ENCODE measurements around the gene ERICH3. TPM values are rescaled to one million over a fixed set of nuclear protein-coding genes. Genes with fewer than 3 reads are reported as not detected.

ERICH3 gene
- polyA plus RNA-seq, 1 donor (not counting 4 experiments of a cell fraction or from before 2014, with no cell fraction given), result not detected

GRCh38 chr1:74689621-74690363 lies 16.2 kb upstream of the ERICH3 start:
- no peak overlapping the region for H3K4me3 ChIP-seq (ENCODE audit: control insufficient read depth in 2 of 3, extremely low read depth in 1 of 3, insufficient read depth in 2 of 3, low read depth in 1 of 3, low read length in 3 of 3)
- no peak for DNase-seq (ENCODE audit: low read depth, low spot score)
- H3K36me3 ChIP-seq (ENCODE audit: control insufficient read depth in 2 of 2, extremely low read depth in 1 of 2, insufficient read depth in 2 of 2, low read length in 2 of 2), result no peaks in the 10 kb centered on the region
- H3K27me3 ChIP-seq (ENCODE audit: control insufficient read depth, extremely low read depth, insufficient read depth, low read length), result no peaks in the 10 kb centered on the region
- no peaks in the 10 kb centered on the region for H3K9me1 ChIP-seq (ENCODE audit: control insufficient read depth, extremely low read depth, insufficient read depth, low read length)
- H3K4me2 ChIP-seq (ENCODE audit: control insufficient read depth, extremely low read depth, insufficient read depth, low read depth, low read length), result no peak overlapping the region
- H3K79me2 ChIP-seq (ENCODE audit: control insufficient read depth, insufficient read depth, low read length), result no peaks in the 10 kb centered on the region
- peak; percentile 79 for FAIRE-seq
- dilution Hi-C loops (cut with MboI; ENCODE audit: extremely low pct_ligation_motif_present, low sequenced_read_pairs), result no loop called here
- TF ChIP-seq CTCF (optimal IDR thresholded peaks at IDR 0.05 in 1 of 3, IDR thresholded peaks at IDR 0.05 in 1 of 3, conservative IDR thresholded peaks at IDR 0.05 in 1 of 3; ENCODE audit: extremely low read depth in 1 of 3, insufficient read depth in 2 of 3, low read length in 3 of 3), result peak; percentile 50 to 73 (median 66)
- TF ChIP-seq EZH2 (IDR thresholded peaks at IDR 0.05; ENCODE audit: low read length), result no peak
- H3K4me1 ChIP-seq (ENCODE audit: control insufficient read depth, extremely low read depth, insufficient read depth, low read length), result peaks cover 4% of the 10 kb centered on the region
- H3K27ac ChIP-seq (ENCODE audit: control insufficient read depth, insufficient read depth, low read length), result no peak overlapping the region
- H2AFZ ChIP-seq (ENCODE audit: control insufficient read depth, low read length), result no peak overlapping the region
- H3K9me3 ChIP-seq (ENCODE audit: control insufficient read depth, low read depth, low read length), result no peaks in the 10 kb centered on the region
- no peaks in the 10 kb centered on the region for H4K20me1 ChIP-seq (ENCODE audit: control insufficient read depth, extremely low read depth, insufficient read depth, low read length)
- H3K9ac ChIP-seq (ENCODE audit: control insufficient read depth, extremely low read depth, insufficient read depth, low read length), result no peak overlapping the region

GRCh38 chr1:74686928-74687327 lies 13.3 kb upstream of the ERICH3 start:
- dilution Hi-C loops (cut with MboI; ENCODE audit: extremely low pct_ligation_motif_present, low sequenced_read_pairs), result no loop called here
- TF ChIP-seq EZH2 (IDR thresholded peaks at IDR 0.05; ENCODE audit: low read length), result no peak
- no peak for TF ChIP-seq CTCF (optimal IDR thresholded peaks at IDR 0.05 in 1 of 3, IDR thresholded peaks at IDR 0.05 in 1 of 3, conservative IDR thresholded peaks at IDR 0.05 in 1 of 3; ENCODE audit: extremely low read depth in 1 of 3, insufficient read depth in 2 of 3, low read length in 3 of 3)
- DNase-seq (ENCODE audit: low read depth, low spot score) (no peak), FAIRE-seq (no peak)
- H3K27ac ChIP-seq (ENCODE audit: control insufficient read depth, insufficient read depth, low read length), result no peak overlapping the region
- H2AFZ ChIP-seq (ENCODE audit: control insufficient read depth, low read length), result no peak overlapping the region
- H3K27me3 ChIP-seq (ENCODE audit: control insufficient read depth, extremely low read depth, insufficient read depth, low read length), result no peaks in the 10 kb centered on the region
- no peak overlapping the region for H3K4me2 ChIP-seq (ENCODE audit: control insufficient read depth, extremely low read depth, insufficient read depth, low read depth, low read length)
- H3K4me1 ChIP-seq (ENCODE audit: control insufficient read depth, extremely low read depth, insufficient read depth, low read length), result no peaks in the 10 kb centered on the region
- H3K36me3 ChIP-seq (ENCODE audit: control insufficient read depth in 2 of 2, extremely low read depth in 1 of 2, insufficient read depth in 2 of 2, low read length in 2 of 2), result no peaks in the 10 kb centered on the region
- H3K4me3 ChIP-seq (ENCODE audit: control insufficient read depth in 2 of 3, extremely low read depth in 1 of 3, insufficient read depth in 2 of 3, low read depth in 1 of 3, low read length in 3 of 3), result no peak overlapping the region
- H4K20me1 ChIP-seq (ENCODE audit: control insufficient read depth, extremely low read depth, insufficient read depth, low read length), result no peaks in the 10 kb centered on the region
- H3K9me3 ChIP-seq (ENCODE audit: control insufficient read depth, low read depth, low read length), result no peaks in the 10 kb centered on the region
- no peaks in the 10 kb centered on the region for H3K9me1 ChIP-seq (ENCODE audit: control insufficient read depth, extremely low read depth, insufficient read depth, low read length)
- H3K9ac ChIP-seq (ENCODE audit: control insufficient read depth, extremely low read depth, insufficient read depth, low read length), result no peak overlapping the region
- H3K79me2 ChIP-seq (ENCODE audit: control insufficient read depth, insufficient read depth, low read length), result no peaks in the 10 kb centered on the region

Measured in keratinocyte (primary cell).